ENCODE data around the gene HINT1.

- TF ChIP-seq CTCF (conservative IDR thresholded peaks at IDR 0.05; ENCODE audit: low read depth, low read length), result no peak
- no peak for TF ChIP-seq EZH2 (IDR thresholded peaks at IDR 0.05; ENCODE audit: borderline replicate concordance, low read depth, low read length, poor library complexity, severe bottlenecking)
These were observed 44.6 kb upstream of the HINT1 start for GRCh38 chr5:131209506-131210150.
